Omental fat pad (tissue), 4 donors: ENCODE results near the gene B4GAT1. TPM values are rescaled to one million over a fixed set of nuclear protein-coding genes. Genes with fewer than 3 reads are reported as not detected.

Experiments used
- ATAC-seq: fragments of 150-250 bp; one replicate; pipeline ENCODE4 v1.9.1; 2016; ENCODE audit warnings: mild to moderate bottlenecking, moderate library complexity; ENCODE audit not compliant: low FRiP score
- DNase-seq: peaks from one replicate; pipeline ENCODE4 v3.0.0-alpha.2; 2019; ENCODE audit warnings: low spot score
- total RNA-seq, 4 donors: library from RNA; depleted of rRNA; stranded (reverse); fragments of >200 nt; gene quantifications; one replicate each; pipeline ENCODE4 v1.1.0, GENCODE V29; 2016
- TF ChIP-seq, protein P1 (sequence below), 3 donors: fragments of 450-650 bp; IDR thresholded peaks; one replicate each; pipeline ENCODE4 v1.5.1; 2016 to 2017; ENCODE audit warnings: antibody characterized with exemption in 3 of 3, mild to moderate bottlenecking in 3 of 3, moderate library complexity in 2 of 3

The B4GAT1 gene
- total RNA-seq, 4 donors from 2014 or later, result 13.3 to 37.1 (median 21.1) TPM

DNA sequence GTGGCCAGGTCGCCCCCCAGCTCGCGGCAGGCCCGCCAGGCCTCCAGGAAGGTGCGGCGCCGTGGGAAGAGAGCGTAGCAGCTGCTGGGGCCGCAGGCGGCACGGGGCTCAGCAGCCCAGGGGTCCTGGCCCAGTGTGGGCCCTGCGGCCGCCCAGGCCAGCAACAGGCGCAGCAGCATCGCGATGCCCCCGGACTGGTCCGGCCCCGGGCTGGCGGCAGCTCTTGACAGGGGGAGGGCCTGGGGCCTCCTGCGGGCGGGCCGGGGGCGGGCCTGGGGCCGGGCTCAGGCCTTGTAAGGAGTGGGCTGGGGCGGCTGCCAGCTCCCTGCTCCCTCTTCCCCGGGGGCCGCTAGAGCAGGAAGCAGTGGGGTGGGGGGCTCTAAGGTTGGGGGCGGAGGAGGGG lies 30.6 kb downstream of the B4GAT1 start, which contains the start of gene CD248:
Gene CD248, minus strand, starts transcription at position 196 of the 403 bp plus-strand sequence. Its CDS starts 17 bp downstream, at position 179.
- TF ChIP-seq, protein P1, sequence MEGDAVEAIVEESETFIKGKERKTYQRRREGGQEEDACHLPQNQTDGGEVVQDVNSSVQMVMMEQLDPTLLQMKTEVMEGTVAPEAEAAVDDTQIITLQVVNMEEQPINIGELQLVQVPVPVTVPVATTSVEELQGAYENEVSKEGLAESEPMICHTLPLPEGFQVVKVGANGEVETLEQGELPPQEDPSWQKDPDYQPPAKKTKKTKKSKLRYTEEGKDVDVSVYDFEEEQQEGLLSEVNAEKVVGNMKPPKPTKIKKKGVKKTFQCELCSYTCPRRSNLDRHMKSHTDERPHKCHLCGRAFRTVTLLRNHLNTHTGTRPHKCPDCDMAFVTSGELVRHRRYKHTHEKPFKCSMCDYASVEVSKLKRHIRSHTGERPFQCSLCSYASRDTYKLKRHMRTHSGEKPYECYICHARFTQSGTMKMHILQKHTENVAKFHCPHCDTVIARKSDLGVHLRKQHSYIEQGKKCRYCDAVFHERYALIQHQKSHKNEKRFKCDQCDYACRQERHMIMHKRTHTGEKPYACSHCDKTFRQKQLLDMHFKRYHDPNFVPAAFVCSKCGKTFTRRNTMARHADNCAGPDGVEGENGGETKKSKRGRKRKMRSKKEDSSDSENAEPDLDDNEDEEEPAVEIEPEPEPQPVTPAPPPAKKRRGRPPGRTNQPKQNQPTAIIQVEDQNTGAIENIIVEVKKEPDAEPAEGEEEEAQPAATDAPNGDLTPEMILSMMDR (IDR thresholded peaks at IDR 0.05), result no peak
- no peak for DNase-seq

DNA sequence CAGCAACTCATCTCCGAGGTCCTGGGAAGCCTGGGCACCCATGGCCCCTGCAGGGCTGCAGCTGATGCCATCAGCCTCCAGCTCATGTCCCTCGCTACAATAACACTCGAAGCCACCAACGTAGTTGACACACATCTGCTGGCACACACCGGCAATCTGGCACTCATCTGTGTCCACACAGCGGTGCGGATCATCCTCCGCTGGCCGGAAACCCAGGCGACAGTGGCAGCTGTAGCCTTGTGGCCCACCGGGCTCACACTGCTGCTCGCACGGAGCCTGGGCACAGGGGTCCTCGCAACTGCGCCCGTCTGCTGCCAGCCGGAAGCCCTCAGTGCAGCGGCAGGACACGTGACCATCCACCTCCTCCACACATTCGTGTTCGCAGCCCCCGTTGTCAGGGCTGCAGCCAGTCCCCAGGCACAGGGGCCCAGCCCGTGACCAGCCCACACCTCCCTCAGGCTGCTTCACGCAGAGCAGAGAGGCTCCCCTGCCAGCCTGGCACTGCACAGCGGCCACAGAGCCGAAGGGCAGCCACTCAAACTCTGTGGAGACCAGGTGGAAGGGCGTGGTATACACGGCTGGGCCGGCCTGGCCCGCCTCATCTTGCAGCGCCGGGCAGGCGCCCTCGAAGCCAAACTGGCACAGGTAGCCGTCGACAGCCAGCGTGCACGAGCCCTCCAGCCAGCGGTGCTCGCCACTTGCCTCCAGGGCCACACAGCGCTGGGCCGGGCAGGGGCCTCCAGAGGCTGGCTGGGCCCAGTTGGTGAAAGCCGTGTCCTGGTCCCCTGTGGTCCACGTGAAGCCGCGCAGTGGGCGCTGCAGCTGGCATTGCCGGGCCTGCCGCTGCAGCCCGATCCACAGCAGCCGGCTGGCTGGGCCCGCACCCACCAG lies 31.3 kb downstream of the B4GAT1 start:
- DNase-seq, result no peak
- TF ChIP-seq, protein P1 (IDR thresholded peaks at IDR 0.05), result no peak
- no peak for ATAC-seq

More for the DNA sequence above, 30.6 kb downstream of the B4GAT1 start, which contains the start of gene CD248:
- ATAC-seq, result no peak

DNA sequence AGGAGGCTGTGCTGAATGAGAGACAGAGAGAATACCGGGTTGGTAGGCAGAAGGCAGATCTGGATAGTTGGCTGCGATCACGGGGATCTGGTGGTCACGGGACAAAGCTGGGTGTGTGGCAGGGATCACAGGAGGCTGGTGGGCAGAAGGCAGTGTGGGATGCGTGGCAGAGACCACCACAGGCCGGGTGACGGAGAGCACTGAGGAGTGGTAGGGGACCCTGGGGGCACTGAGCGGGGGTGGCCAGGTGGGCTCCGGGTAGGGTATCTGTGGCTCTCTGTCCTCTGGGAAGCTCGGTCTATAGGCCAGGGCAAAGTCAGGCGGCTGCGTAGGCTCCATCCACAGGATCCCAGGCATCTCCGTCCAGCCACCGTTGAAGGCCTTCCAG lies 31.9 kb downstream of the B4GAT1 start:
- ATAC-seq (no peak), DNase-seq (no peak)

DNA sequence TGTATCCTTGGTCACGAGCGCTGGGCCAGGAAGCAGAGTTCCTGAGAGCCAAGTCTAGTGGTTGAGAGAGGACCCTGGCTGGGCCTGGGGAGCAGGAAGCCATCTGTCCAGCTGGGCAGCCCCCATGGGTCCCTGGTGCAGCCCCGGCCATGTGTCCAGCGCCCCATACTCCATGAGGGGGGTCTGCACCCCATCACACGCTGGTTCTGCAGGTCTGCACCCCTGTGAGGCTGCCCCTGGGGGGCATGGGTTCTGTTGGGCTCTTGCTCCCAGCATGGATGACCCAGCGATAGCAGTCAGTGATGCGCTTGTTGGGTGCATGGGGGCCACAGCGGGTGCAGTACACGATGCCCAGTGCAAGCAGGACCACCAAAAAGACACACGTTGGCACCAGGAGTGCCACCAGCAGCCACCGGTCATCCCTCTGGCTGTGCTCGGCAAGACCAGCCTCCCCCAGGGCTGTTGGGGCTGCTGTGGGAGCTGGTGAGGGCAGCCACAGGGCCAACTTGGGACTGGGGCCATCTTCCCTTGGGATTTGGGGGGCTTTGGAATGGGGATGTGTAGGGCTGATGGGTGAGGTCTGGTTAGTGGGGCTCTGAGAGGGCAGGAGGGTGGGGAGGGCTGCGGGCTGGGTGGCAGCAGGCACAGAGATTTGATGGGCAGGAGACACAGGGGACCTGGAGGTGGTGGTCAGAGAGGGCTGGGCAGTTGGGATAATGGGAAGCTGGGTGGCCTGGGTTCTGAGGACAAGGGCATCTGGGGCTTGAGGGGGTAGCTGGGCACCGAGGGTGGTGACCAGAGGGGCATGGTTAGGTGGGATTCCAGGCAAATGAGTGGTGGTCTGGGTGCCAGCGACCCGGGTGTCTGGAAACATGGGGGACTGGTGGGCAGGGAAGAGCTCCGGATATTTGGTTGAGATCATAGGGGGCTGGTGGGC lies 32.6 kb downstream of the B4GAT1 start:
- no peak for DNase-seq

More for the DNA sequence above, 31.9 kb downstream of the B4GAT1 start:
- TF ChIP-seq, protein P1 (IDR thresholded peaks at IDR 0.05), result no peak

DNA sequence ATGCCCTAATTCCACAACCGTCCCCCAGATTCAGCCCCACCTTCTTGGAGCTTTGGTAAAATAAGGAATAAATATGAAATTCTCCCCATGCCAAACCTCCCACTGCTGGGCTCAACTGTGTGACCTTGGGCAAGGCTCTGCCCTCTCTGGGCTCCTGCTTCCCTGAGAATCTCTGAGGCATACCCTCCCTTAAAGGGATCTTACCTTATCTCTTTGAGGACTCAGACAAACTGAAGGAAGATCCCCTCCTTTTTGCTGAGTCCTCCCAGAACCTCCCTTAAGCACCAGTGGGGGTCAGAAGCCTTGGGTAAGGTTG lies 33.3 kb downstream of the B4GAT1 start:
- DNase-seq (no peak), ATAC-seq (no peak)
- TF ChIP-seq, protein P1 (IDR thresholded peaks at IDR 0.05), result no peak

More for the DNA sequence above, 32.6 kb downstream of the B4GAT1 start:
- ATAC-seq, result no peak
- TF ChIP-seq, protein P1 (IDR thresholded peaks at IDR 0.05), result no peak

DNA sequence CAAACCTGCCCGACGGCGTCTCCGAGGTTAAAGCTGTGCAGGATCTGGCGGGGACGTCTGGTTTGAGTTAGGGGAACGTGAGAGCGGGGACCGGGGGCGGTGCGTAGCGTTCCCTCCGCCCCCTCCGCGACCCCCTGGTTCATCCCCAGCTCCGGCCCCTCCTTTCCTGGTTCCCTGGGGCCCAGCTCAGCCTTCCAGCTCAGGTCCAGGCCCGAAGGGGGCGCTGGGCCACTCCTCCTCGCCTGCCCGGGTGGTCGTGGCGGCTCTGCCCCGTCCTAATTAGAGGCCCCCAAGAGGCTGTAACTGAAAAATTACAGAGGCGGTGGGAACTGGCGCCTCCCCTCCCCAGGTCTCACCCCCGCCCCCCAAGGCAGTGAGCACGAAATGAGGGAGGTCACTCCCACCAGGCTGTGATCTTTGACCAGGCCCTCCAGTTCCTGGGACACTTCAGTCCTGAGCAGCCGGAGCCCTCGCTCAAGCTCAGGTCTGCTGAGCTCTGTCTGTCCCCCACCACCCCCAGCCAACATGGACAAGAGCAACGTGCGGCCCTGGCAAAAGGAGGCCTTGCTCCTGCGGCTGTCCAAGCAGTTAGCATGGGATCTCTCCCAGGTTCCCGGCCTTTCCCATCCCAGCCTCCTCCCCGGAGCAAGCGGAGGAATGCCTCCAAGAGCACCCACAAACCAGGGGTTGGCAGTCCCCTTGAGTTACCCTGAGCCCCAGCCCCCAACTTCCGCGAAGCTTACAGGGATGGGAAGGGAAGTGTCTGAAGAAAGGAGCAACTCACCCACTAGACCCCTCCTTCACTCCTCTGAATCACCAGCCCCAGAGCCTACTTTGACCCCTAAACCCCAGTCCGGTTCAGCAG lies 33.9 kb downstream of the B4GAT1 start:
- DNase-seq, result no peak
- ATAC-seq, result no peak
- TF ChIP-seq, protein P1 (IDR thresholded peaks at IDR 0.05), result no peak
